HS-27A (cell line): ENCODE measurements around the gene KCTD15.

Experiments used
- DNase-seq: peaks from one replicate; pipeline ENCODE4 v3.0.0-alpha.2; 2012; ENCODE audit warnings: low read depth, missing footprints

Gene KCTD15

DNA sequence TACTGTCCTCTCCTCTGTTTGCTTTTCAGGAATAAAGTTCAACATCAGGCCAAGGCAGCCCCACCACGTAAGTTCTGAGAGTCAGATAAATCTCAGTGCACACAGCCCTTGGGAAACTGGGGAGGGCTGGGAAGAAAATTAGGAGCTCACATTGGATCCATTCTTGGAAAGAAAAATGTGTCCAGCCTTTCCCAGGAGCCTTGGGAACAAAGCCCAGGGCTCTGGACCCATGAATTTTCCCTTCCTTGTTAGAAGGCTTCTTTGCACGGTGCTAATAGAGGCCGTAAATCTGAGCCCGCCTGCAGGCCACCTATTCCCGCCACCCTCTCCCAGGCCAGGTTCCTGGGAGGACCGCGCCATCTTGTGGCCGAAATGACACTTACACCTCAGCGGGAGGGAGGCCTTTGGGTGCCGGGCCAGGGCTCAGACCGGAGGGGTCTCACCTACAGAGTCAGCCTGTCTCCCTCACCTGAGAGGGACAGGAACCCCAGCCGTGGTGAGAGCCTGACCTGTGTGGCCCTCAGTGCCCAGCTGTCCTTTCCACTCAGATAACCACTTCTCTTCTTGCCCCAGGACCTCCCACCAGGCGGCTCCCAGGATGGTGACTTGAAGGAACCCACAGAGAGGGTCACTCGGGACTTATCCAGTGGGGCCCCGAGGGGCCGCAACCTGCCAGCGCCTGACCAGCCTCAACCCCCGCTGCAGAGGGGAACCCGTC is 25.1 kb upstream of the KCTD15 start:
- peak; percentile 58 for DNase-seq

- no peak for DNase-seq
Observed at GRCh38 chr19:33772102-33772857, 24.4 kb upstream of the KCTD15 start.

DNA sequence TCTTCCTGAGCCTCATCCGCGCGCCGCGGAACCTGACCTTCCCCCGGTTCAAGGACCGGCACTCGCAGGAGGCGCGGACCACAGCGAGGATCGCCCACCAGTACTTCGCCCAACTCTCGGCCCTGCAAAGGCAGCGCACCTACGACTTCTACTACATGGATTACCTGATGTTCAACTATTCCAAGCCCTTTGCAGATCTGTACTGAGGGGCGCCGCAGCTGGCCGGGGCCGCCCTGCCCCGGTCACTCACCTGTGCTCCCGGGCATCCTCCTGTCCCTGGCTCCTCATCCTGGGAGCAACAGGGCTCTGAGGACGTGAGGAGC is 23.9 kb upstream of the KCTD15 start:
- no peak for DNase-seq

- DNase-seq, result no peak
Observed at GRCh38 chr19:33773704-33774624, 22.7 kb upstream of the KCTD15 start.

GRCh38 chr19:33774751-33775150 is 21.9 kb upstream of the KCTD15 start:
- no peak for DNase-seq

DNA sequence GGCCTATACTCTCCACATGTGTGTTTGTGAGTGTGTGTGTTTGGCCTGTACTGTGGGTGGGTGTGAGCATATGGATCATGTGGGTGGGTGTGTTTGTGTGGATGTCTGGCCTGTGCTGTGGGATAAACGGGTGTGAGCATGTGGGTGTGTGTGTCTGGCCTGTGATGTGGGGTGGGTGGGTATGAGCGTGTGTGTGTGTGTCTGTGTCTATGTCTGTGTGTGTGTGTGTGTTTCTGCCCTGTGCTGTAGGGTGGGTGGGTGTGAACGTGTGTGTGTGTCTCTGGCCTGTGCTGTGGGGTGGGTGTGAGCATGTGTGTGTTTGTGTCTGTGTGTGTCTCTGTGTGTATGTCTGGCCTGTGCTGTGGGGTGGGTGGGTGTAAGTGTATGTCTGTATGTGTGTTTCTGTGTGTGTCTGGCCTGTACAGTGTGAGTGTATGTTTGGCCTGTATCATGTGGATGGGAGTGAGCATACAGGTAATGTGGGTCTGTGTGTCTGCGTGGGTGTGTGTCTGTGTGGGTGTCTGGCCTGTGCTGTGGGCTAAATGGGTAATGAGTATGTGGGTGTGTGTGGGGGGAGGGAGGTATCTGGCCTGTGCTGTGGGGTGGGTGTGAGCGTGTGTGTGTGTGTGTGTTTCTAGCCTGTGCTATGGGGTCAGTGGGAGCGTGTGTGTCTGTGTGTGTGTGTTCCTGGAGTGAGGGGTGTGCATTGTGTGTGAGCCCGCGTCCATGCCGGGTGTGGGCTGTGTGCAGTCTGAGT is 20.8 kb upstream of the KCTD15 start:
- DNase-seq, result no peak

GRCh38 chr19:33777351-33777750 is 19.3 kb upstream of the KCTD15 start:
- DNase-seq, result no peak

DNA sequence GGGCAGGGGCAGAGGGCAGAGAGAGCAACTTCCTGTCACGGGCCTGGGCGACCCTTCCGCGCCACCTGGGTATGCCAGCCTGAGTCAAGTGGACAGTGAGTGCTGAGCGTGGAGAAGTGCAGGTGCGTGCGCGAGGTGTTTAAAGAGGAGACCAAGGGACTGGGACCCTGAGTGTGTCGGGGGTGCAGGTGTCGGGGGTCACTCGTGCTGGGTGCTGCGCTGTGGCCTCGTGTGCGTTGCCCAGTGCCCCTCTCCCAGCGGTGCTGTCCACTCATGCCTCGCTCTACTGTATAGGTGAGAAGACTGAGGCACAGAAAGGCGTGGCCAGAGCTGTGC is 18.9 kb upstream of the KCTD15 start:
- no peak for DNase-seq

DNA sequence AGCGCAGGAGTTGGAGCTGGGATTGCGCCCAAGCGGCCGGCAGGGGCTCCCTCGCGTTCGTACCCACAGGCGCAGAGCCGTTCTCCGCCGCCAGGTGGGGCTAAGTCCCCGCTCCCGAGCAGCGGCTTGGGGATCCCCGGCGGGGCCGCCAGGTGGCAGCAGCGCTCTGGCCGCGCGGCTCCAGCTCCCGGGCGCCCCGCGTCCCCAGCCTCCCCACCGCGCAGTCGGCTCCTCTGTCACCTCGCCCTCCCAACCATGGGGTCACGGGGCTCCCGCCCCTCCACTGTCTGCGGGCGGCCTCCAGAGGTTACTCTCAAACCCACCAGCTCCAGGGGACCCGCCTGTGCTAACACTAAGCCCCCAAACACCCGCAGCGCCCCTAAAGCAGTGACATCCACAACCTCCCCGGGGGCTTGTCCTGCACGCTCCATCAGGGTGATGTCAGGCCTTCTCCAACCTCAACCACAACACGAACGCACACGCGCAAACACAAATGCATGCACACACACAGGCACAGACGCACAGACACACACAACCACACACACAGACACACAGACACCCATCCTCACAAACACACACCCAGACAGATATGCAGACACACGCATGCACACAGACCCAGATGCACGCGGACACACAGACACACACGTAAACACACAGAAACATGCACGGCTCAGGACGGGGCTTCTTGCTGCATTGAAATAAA is 18.4 kb upstream of the KCTD15 start:
- peak; percentile 59 for DNase-seq

DNA sequence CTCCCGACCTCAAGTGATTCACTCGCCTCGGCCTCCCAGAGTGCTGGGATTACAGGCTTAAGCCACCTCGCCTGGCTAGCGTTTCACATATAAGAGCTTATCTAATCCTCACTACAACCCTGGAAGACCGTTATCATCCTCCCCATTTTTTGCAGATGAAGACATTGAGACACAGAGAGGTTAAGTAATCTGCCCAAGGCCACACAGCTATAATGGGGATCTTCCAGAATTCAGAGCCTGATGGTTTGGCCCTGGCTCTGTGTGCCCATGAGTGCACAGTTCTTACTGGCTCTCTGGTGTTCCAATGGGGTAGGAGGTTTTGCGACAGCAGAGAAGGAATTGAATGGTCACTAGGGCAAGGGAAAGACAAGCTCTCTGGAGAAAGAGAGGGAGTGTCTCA is 16.8 kb upstream of the KCTD15 start:
- no peak for DNase-seq

DNA sequence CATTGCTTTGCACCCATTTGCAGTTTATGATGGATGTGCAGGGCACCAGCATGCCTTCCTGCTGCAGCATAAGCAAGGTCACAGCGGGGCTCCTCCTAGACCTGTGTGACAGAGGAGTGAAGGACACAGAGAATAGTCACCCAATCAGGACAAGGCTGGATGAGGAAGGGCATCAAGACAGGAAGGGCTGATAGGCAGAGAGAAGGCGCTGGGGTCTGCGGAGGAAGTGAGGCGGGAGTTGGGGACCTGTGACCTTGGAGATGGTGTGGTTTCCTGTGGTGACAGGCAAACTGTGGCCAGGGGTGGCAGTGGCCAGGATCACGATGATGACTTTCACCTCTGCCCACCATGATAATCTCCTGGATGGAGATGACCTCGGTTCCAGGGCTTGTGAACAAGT is 16.4 kb upstream of the KCTD15 start:
- DNase-seq, result no peak

DNA sequence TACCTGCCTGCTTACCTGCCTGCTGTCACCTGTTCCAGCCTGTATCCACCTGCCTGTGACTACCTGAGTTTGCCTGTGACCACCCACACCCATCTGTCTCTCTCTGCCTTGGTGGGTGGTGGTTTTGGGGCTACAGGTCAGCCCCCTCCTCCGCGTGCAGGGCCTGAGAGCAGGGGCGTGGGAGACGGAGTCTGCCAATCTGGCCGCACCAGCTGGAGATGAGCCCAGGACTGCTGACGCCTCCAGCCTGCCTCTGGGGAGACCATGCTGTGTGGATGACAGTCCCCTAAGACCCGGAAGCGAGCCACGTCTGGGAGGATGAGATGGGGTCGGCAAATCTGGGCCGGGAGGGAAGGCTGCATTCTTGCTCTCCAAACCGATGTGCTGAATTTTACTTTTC is 15.9 kb upstream of the KCTD15 start:
- no peak for DNase-seq

DNA sequence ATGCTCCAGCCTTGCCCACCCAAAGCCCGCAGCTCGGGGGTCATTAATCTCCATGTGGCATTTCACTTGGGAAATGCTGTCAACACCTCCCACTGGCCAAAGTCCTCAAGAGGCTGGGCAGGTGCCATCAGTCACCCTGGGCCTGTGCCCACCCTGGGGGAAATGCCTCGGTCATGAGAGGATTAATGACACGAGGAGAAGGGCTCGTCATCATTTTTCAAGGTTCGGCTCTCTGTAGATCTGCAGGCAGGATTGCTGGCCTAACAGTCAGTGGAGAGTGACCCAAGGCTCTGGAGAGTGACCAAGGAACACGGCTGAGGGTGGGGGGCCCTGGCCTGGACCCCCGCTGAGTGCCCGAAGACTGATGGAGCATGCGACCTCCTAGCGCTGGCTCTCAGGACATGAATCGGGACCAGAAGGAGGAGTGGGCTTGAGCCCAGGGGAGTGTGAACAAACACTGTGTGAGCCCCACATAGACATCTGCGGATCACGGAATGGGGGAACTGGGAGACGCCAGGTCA is 15.2 kb upstream of the KCTD15 start:
- no peak for DNase-seq

DNA sequence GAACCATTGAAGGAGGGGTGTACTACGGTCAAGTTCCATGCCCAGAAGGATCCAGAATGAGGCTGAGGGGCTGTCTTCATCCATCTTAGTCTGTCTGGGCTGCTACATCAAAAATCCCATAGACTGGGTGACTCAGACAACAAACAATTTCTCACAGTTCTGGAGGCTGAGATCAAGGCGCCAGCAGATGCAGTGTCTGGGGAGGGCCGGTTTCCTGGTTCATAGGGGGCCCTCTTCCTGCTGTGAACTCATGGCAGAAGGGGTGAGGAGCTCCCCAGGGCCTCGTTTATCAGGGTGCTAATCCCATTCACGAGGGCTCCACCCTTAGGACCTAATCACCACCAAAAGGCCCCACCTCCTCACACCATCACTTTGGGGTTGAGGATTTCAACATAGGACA is 14.7 kb upstream of the KCTD15 start:
- DNase-seq, result no peak

GRCh38 chr19:33784432-33784831 is 12.2 kb upstream of the KCTD15 start:
- no peak for DNase-seq

DNA sequence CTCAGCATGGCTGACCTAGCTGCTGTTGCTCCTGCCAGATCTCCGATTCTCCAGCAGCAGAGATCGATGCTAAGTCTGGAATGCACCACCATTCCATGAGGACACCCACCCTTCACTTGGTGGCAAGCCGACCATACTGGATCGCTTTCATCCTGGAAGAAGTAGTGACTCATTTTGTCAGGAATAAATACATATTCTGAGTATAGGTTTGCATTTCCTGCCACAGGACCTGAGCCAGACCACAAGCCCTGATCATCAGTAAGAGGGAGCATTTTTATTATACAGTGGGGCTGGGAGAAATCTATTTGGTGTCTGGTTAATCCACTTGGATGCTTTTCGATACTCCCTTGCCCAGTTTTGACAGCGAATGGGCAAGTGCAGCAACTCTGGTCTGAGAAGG is 10.9 kb upstream of the KCTD15 start:
- DNase-seq, result no peak

- no peak for DNase-seq
Observed at GRCh38 chr19:33788676-33789075, 8.0 kb upstream of the KCTD15 start.

DNA sequence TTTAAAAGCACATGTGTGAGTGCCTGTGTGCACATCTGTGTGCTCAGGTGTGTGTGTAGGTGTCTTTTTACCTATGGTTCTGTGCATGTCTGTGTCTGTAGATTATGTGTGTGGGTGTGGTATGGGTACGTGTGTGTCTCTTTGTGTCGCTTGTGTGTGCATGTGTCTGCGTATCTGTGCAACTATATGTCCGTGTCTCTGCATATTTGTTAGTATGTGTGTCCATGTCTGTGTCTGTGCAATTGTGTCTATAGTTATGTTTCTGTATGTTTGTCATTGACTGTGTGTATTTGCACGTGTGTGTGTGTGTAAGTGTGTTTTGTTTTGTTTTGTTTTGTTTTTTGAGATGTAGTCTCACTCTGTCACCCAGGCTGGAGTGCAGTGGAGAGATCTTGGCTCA is 7.3 kb upstream of the KCTD15 start:
- no peak for DNase-seq

DNA sequence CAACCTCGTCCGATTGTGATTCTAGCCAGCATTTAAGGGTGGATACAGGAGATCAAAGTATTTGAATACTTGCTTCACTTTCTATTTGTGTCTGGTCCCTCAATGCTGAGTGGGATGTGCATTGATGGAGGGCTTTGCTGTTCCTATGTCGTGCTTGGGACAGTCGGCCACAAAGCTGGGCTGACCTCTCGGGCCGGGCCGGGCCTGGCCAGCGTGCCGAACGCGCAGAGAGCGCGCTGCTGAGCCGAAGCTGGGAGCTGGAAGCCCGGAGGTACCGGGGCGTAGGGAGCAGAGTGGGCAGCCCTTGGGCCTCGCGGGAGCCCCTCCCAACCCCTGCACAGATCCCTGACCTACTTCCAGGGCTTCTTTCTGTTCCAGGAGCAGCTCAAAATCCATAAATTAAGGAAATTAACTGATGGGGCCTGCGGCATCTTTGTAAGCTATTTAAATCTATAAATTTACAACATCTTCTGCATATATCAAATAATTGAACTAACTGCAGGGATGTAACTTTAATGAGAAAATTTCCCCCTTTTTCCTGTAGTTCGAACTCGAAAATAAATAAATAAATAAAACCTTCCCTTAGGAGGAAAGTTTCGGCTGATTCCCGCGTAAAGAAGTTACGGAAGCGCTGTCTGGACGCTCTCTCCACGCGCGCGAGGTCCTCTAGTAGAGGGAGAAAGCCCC is 1.8 kb upstream of the KCTD15 start:
- DNase-seq, result no peak

DNA sequence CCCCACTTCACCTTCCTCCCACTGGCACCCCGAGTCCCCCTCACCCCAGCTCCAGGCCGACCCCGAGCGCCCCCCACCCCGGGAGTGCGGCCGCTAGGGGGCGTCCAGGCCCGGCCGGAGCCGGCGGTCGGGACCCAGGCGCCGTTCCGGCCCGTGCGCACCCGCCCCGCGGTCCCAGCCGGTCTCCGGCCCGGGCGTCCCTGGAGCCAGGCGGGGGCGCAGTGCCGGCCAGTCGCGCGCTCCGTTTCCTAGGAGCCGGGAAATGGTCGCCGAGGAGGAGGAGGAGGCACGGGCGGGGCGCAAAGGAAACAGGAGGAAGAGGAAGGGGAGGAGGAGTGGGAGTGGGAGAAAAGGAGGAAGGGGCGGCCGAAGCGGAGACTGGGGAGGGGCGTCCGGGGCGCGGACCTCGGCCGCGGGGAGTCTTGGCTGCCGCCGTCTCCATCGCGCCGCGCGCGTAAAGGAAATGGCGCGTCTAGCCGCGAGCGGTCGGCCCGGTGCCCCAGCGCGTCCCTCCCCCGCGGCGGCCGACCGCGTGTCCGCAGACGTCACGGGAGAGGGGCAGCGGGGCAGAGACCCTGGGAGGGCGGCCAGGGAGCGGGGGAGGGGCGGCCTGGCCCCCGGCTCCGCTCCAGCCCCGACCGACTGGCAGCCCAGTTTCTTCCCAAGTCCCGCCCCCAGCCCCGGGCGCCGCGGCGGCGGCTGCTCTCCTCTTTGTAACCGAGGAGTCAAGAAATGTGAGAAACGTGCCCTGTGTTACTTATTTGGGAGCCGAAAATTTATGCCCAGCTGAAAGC is 1.1 kb upstream of the KCTD15 start:
- DNase-seq, result peak; percentile 82
